Cerebellar nuclear complex (tissue), 1 donor: ENCODE results near the gene GOLGA8O.
"Not testable (repeated sequence)": the region's sequence is repeated elsewhere in the genome, so short reads cannot be mapped to it uniquely, and the experiment has no call there.

Experiments
- DNase-seq, 2 experiments: peaks; one replicate each; lab custom pipeline; 2025; lab: John Stamatoyannopoulos, UW

Gene GOLGA8O, protein sequence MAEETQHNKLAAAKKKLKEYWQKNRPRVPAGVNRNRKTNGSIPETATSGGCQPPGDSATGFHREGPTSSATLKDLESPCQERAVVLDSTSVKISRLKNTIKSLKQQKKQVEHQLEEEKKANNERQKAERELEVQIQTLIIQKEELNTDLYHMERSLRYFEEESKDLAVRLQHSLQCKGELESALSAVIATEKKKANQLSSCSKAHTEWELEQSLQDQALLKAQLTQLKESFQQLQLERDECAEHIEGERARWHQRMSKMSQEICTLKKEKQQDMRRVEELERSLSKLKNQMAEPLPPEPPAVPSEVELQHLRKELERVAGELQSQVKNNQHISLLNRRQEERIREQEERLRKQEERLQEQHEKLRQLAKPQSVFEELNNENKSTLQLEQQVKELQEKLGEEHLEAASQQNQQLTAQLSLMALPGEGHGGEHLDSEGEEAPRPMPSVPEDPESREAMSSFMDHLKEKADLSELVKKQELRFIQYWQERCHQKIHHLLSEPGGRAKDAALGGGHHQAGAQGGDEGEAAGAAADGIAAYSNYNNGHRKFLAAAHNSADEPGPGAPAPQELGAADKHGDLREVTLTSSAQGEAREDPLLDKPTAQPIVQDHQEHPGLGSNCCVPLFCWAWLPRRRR

DNA sequence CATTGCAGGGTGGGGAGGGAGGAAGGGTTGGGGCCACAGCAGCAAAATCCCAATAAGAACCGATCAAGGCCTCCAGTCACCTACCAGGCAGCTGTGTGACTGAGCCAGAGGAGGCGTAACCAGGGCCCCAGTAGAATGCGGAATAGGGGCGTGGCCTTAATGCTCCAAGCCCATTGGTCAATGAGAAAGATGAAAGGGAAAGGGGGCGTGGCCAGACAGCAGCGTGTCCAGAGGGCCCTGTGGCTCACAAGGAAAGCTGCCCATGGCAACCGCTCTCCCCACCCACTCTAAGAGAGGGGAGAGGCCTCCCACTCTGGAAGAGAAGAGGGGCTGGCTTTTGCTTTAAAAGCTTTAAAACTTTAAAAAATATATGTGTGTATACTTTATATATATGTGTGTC is at the start of gene GOLGA8O:
Gene GOLGA8O (minus strand): TSS at position 101 of the 400 bp plus-strand sequence. CDS start 98 bp downstream, at position 3.
- not testable (repeated sequence) for DNase-seq

GRCh38 chr15:32504152-32504811 is 48.8 kb upstream of the GOLGA8O start:
- DNase-seq, result not testable (repeated sequence)

DNA sequence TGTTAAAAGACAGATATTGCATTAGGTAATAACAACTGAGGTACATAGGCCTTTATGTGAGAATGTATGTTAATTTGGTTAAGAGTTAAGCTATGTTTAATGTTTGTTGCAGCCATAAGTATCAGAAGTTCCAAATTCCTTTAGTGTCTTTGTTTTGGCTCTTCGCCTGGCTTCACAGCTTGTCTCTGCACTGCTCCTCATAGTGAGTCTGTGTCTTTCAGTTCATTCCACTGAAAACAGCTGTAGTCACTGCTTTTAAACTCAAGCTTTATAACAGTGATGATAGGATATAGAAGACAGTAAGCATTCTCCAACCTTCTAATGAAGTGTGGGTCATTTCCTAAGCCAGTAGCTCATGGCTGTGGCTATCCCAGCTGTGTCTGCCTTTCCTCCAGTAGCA is 47.5 kb upstream of the GOLGA8O start:
- not testable (repeated sequence) for DNase-seq

DNA sequence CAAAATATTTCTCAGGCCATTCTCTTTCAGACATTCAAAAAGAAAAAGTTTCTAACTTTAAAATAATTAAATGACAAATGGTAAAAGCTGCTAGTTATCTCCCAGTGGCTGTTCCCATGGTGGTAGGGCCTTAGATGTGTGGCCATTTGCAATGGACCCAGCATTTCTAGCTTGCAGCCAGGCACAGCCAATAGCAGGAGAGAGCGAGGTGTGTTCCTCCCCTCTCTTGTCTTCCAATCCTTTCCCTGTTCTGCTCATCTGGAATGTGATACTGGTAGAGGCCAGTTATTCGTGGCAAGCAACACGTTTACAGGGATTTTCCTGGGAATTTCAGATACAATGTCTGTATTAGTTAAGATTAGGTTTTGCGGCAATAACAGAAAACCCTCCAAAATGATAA is 37.3 kb upstream of the GOLGA8O start:
- DNase-seq, result not testable (repeated sequence)

DNA sequence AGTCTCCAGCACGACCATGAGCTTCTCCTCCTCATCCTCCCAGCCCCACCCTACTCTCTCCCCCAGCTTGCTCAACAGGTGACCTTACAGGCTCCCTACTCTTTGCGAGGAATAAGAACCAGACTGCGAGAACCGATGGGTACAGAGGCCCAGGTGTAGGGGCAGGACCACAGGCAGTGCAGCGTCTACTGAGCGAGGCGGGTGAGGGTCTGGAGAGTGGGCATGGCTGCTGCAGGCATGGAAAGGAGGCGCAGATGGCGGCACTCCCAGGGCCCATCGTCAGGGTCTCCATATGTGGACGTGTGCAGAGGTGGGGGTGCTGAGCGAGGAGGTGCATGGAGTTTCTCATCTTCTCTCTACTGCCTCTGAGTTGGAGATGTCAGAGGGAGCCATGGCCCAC is 31.0 kb upstream of the GOLGA8O start:
- not testable (repeated sequence) for DNase-seq

- DNase-seq, result not testable (repeated sequence)
Observed at GRCh38 chr15:32483377-32483776, 27.9 kb upstream of the GOLGA8O start.

DNA sequence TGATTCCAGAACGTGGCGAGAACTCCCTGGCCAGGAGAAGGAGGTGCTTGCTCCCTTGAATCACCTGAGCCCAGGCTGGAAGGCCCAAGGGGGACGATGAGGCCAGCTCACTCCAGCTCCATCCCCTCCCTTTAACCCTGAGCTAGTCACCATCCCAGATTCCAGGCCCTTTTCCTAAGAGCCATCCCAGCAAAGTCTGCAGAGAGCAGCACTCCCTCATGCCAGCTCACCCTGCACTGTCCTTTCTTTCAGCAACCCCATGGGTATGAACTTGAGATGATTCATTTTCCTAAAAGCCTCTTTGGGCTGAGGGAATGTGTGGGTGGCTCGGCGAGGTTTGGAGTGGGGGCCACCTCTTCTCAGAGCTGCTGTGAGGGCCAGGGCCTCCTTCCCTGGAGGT is 26.2 kb upstream of the GOLGA8O start:
- DNase-seq, result not testable (repeated sequence)

DNA sequence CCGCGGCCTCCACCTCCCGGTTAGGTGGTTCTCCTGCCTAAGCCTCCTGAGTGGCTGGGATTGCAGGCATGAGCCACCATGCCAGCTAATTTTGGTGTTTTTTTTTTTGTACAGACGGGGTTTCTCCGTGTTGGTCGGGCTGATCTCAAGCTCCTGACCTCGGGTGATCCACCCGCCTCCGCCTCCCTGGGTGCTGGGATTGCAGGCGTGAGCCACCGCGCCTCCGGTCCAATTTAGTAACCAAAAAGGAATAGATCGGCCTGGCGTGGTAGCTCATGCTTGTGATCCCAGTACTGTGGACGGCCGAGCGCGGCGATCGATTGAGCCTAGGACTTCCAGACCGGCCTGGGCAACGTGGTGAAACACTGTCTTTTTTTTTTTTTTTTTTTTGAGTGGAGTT is 12.6 kb upstream of the GOLGA8O start:
- DNase-seq, result not testable (repeated sequence)

DNA sequence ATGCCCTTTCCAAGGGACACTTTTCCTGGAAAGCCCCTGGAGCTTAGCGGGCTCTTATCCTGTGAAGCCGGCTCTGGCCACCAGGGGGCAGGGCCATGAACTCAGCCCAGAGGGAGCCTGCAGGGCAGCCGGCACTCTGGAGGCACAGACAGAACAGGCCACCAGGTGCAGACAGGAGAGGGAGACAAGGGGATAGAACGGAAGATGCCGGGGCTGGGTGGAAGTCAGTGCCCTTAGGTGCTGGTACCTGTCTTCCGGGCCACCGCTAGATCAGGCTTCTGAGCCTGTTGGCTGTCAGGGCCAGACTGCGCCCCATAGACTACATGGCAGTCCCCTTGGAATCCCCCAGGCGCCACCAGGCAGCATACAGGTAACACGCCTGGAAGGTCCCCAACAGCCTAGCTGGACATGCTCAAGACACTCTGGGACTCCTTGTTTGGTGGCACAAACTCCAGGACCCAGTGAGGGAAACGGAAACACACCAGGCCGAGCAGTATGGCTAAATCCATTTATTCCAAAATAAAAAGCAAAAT is 14.9 kb downstream of the GOLGA8O start:
- not testable (repeated sequence) for DNase-seq

DNA sequence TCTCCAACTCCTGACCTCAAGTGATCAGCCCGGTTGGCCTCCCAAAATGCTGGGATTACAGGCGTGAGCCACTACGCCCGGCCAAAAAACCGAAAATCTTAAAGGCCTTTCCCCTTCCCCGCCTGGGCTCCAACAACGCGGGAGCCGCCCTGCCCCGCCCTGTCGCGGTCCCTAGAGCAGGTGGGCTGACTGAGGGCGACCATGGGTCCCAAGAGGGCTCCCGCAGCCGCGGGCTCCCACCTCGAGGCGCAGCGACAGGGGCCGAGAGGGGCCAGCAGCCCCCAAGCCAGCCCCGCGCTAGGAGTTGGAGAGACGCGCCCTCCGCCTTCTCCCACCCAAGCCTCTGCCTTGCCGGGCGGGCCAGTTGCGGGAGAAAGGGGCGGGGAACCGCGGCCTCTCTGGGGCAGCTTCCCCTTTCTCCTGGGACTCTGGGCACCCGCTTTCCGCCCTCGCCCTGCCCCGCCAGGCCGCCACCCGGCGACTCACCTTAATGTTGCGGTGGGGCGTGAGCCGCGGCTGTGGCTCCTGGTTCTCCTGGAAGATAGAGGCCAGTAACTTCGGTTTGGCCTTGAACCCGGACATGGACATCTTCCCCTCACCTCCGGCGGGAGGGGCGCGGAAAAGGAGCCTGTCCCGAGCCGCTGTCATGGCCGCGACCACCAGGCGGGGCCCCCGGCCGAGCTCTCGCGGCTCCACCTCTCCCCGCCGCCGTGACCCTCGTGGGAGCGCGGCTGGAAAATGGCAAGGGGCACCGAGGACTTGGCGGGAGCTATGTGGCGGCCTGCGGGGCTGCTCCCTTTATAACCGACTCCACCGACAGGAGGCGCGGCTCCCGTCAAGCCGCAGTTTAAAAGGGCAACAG is 21.1 kb downstream of the GOLGA8O start:
- not testable (repeated sequence) for DNase-seq

- not testable (repeated sequence) for DNase-seq
Observed at GRCh38 chr15:32427635-32428034, 27.8 kb downstream of the GOLGA8O start.

- DNase-seq, result not testable (repeated sequence)
Observed at GRCh38 chr15:32426511-32426910, 28.9 kb downstream of the GOLGA8O start.

DNA sequence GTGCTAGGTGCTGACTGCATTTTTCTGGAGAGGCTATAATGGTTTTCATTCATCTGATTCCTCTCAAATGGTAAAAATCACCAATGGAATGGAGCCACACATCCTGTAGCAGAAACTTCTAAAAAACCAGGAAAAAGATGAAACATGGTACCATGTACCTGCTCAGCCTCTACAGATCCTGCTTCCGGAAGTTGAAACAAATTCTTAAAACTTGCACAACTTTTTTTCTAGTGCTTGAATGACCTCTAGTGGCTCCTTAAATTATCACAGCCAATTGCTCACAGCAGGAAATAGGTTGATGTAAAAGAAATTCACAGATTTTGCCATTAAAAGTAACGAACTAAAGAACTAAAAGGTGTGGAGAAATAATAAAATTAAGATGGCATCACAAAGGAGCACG is 47.5 kb downstream of the GOLGA8O start:
- not testable (repeated sequence) for DNase-seq

- not testable (repeated sequence) for DNase-seq
Observed at GRCh38 chr15:32403192-32403591, 52.2 kb downstream of the GOLGA8O start, which contains the start of gene GOLGA8K. Gene GOLGA8K, minus strand, starts transcription at chr15:32403292. Its CDS starts 98 bp downstream, at chr15:32403194.

GRCh38 chr15:32396522-32396921 is 58.9 kb downstream of the GOLGA8O start:
- not testable (repeated sequence) for DNase-seq
